Measurements from ENCODE around the gene PMM1. TPM values are rescaled to one million over a fixed set of nuclear protein-coding genes. Genes with fewer than 3 reads are reported as not detected.
A peak's percentile ranks its signal among the peaks of the same experiment; 100 is the strongest.

The PMM1 gene
- total RNA-seq, 1 donor from 2014 or later: 47.1 TPM

DNA sequence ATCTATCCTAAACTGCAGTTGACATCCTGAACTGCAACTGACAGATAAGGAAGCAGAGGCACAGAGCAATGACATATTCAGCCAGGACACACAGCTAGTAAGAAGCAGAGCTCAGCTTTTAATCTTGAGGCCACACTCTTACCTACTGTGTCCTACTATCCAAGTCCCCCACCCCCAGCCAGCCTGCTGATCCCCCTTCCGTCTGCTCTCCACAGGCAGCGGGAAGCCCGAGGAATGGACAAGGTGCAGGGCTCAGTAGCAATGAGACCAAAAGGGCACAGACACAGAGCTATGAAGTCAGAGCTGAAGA lies 49.7 kb downstream of the PMM1 start:
- no peaks in the 10 kb centered on the region for H3K27me3 Mint-ChIP-seq (ENCODE audit: low read depth)
- H3K9me3 Mint-ChIP-seq (ENCODE audit: low read depth): no peaks in the 10 kb centered on the region
- no peak for DNase-seq (ENCODE audit: low spot score)
- no peak overlapping the region for H3K27ac Mint-ChIP-seq (ENCODE audit: unreplicated experiment)
- H3K36me3 Mint-ChIP-seq (ENCODE audit: low read depth): peaks cover 6% of the 10 kb centered on the region
- H3K4me1 Mint-ChIP-seq (ENCODE audit: low read depth): peaks cover 36% of the 10 kb centered on the region
- H3K4me3 Mint-ChIP-seq (ENCODE audit: unreplicated experiment): no peak overlapping the region
- TF ChIP-seq, protein P1, sequence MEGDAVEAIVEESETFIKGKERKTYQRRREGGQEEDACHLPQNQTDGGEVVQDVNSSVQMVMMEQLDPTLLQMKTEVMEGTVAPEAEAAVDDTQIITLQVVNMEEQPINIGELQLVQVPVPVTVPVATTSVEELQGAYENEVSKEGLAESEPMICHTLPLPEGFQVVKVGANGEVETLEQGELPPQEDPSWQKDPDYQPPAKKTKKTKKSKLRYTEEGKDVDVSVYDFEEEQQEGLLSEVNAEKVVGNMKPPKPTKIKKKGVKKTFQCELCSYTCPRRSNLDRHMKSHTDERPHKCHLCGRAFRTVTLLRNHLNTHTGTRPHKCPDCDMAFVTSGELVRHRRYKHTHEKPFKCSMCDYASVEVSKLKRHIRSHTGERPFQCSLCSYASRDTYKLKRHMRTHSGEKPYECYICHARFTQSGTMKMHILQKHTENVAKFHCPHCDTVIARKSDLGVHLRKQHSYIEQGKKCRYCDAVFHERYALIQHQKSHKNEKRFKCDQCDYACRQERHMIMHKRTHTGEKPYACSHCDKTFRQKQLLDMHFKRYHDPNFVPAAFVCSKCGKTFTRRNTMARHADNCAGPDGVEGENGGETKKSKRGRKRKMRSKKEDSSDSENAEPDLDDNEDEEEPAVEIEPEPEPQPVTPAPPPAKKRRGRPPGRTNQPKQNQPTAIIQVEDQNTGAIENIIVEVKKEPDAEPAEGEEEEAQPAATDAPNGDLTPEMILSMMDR (IDR thresholded peaks at IDR 0.05): no peak

DNA sequence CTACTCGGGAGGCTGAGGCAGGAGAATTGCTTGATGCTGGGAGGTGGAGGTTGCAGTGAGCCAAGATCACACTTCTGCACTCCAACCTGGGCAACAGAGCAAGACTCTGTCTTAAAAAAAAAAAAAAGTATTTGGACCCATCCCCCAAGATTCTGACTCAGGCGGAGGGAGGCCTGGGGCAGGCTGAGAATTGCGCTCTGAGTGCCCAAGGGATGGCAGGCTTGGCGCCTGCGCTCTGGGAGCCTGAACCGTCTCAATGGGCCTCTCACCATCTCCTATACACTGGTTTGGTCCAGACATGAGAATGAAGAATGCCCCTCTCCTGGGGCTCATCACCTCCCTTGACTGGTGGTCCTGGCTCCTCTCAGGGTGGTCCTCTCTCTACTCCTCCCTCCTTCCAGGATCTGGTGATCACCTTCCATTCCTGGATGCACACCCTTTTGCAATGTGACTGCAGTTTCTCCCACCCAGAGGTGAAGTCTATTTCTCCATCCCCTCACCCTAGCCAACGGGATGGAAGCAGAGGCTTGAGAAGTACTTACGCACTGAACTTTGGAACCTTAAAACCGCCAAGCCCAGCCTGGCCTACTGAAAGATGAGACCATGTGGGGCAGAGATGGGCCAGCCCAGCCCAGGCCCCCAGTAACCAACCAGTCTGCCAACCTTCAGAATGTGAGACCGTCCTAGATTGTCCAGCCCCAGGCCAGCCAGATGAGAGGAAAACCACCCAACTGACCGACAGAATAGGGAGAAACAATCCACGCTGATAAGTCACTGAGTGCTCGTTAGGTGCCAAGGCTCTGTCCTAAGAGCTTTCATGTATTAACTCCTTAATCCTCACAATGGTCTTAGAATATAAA lies 50.3 kb downstream of the PMM1 start:
- H3K4me1 Mint-ChIP-seq (ENCODE audit: low read depth): peaks cover 31% of the 10 kb centered on the region
- H3K4me3 Mint-ChIP-seq (ENCODE audit: unreplicated experiment): no peak overlapping the region
- peak overlapping the region; percentile 33 for H3K27ac Mint-ChIP-seq (ENCODE audit: unreplicated experiment)
- DNase-seq (ENCODE audit: low spot score): no peak
- TF ChIP-seq, protein P1 (IDR thresholded peaks at IDR 0.05): no peak
- H3K27me3 Mint-ChIP-seq (ENCODE audit: low read depth): no peaks in the 10 kb centered on the region
- no peaks in the 10 kb centered on the region for H3K9me3 Mint-ChIP-seq (ENCODE audit: low read depth)
- H3K36me3 Mint-ChIP-seq (ENCODE audit: low read depth): peaks cover 6% of the 10 kb centered on the region

DNA sequence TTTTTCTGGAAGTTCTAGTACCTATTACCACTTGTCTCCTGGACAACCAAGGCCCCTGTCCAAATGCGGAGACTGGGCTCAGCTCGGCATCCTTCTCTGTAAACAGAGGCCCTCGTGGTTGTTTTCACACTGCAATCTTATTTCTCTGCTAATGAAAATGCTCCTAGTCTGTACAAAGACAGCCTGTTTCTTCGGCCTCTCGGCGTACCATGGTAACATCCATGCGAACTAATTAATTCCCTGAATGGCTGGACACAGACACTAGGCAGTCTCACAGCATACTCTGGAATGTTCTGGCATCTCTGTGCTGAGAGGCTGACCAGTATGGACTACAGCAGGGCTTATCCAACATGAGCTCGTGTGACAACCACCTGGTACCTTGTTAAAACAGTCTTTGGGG lies 51.1 kb downstream of the PMM1 start:
- H3K4me3 Mint-ChIP-seq (ENCODE audit: unreplicated experiment): no peak overlapping the region
- no peak for DNase-seq (ENCODE audit: low spot score)
- H3K9me3 Mint-ChIP-seq (ENCODE audit: low read depth): no peaks in the 10 kb centered on the region
- no peaks in the 10 kb centered on the region for H3K27me3 Mint-ChIP-seq (ENCODE audit: low read depth)
- TF ChIP-seq, protein P1 (IDR thresholded peaks at IDR 0.05): no peak
- peaks cover 29% of the 10 kb centered on the region for H3K4me1 Mint-ChIP-seq (ENCODE audit: low read depth)
- H3K36me3 Mint-ChIP-seq (ENCODE audit: low read depth): peaks cover 6% of the 10 kb centered on the region
- H3K27ac Mint-ChIP-seq (ENCODE audit: unreplicated experiment): no peak overlapping the region

DNA sequence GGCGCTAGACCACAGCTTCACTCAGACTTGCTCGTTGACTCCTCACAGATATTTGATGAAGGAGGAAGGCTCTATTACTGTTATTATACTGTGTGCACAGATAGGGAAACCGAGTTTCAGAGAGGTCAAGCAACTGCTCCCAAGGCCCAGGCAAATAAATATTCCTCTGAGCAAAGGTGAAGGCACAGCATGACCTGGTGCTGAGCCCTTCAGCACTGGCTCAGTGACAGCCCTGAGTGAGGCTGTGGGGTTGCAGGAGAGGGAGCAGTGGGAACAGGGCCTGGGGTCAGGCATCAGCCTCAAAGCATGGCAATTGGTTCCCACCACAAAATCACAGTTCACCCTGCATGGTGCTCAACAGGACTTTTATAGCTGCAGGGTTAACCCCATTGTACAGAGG lies 52.4 kb downstream of the PMM1 start:
- H3K4me3 Mint-ChIP-seq (ENCODE audit: unreplicated experiment): no peak overlapping the region
- TF ChIP-seq, protein P1 (IDR thresholded peaks at IDR 0.05): no peak
- H3K27ac Mint-ChIP-seq (ENCODE audit: unreplicated experiment): no peak overlapping the region
- H3K36me3 Mint-ChIP-seq (ENCODE audit: low read depth): peaks cover 6% of the 10 kb centered on the region
- H3K4me1 Mint-ChIP-seq (ENCODE audit: low read depth): peaks cover 15% of the 10 kb centered on the region
- no peaks in the 10 kb centered on the region for H3K9me3 Mint-ChIP-seq (ENCODE audit: low read depth)
- no peak for DNase-seq (ENCODE audit: low spot score)
- no peaks in the 10 kb centered on the region for H3K27me3 Mint-ChIP-seq (ENCODE audit: low read depth)

DNA sequence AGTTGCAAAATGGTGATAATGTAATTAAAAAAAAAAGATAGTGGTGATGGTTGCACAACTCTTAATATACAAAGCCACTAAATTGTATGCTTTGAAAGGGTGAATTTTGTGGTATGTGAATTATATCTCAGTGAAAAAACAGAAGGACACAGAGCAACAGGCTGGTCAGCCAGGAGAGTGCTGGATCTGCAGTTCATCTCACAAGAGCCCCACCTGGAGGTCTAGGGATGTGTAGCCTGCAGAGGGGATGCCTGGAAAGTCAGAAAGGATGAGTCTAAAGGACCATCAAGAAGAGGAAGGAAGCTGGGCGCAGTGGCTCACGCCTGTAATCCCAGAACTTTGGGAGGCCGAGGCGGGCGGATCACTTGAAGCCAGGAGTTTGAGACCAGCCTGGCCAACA lies 54.4 kb downstream of the PMM1 start:
- H3K36me3 Mint-ChIP-seq (ENCODE audit: low read depth): peaks cover 8% of the 10 kb centered on the region
- H3K27ac Mint-ChIP-seq (ENCODE audit: unreplicated experiment): no peak overlapping the region
- no peak overlapping the region for H3K4me3 Mint-ChIP-seq (ENCODE audit: unreplicated experiment)
- TF ChIP-seq, protein P1 (IDR thresholded peaks at IDR 0.05): peak; percentile 54
- H3K4me1 Mint-ChIP-seq (ENCODE audit: low read depth): peaks cover 3% of the 10 kb centered on the region
- H3K9me3 Mint-ChIP-seq (ENCODE audit: low read depth): no peaks in the 10 kb centered on the region
- DNase-seq (ENCODE audit: low spot score): no peak
- H3K27me3 Mint-ChIP-seq (ENCODE audit: low read depth): no peaks in the 10 kb centered on the region
